Measurements from ENCODE around the gene ACY1. TPM values are rescaled to one million over a fixed set of nuclear protein-coding genes. Genes with fewer than 3 reads are reported as not detected.
A peak's percentile ranks its signal among the peaks of the same experiment; 100 is the strongest.

Gene ACY1
- total and polyA plus RNA-seq, 4 donors, result 69.5 to 274 (median 238) TPM

GRCh38 chr3:52013802-52014598 lies 30.7 kb downstream of the ACY1 start:
- no peak for TF ChIP-seq GABPA (IDR thresholded peaks at IDR 0.05 in 1 of 2, conservative IDR thresholded peaks at IDR 0.05 in 1 of 2)
- no peak for TF ChIP-seq ATF3 (IDR thresholded peaks at IDR 0.05)
- no peak for TF ChIP-seq HNF4G (IDR thresholded peaks at IDR 0.05)
- H3K27me3 ChIP-seq (ENCODE audit: control insufficient read depth in 4 of 4, insufficient read depth in 4 of 4, low read length in 3 of 4), result no peaks in the 10 kb centered on the region
- no peaks in the 10 kb centered on the region for H3K4me1 ChIP-seq (ENCODE audit: control insufficient read depth in 4 of 4, insufficient read depth in 4 of 4, low read length in 3 of 4)
- H3K9me3 ChIP-seq (ENCODE audit: control insufficient read depth in 4 of 4, low read length in 3 of 4), result no peaks in the 10 kb centered on the region
- no peak overlapping the region for H3K4me3 ChIP-seq (ENCODE audit: low read depth in 1 of 3, low read length in 3 of 3)
- no peak overlapping the region for H3K9ac ChIP-seq (ENCODE audit: low read depth in 1 of 2, low read length in 2 of 2)
- no peaks in the 10 kb centered on the region for H3K36me3 ChIP-seq (ENCODE audit: control insufficient read depth in 4 of 4, insufficient read depth in 3 of 4, low read depth in 1 of 4, low read length in 3 of 4)
- DNase-seq (ENCODE audit: low spot score), result no peak
- 87% methylated on average over 6 of the region's 6 CpGs for WGBS
- H3K27ac ChIP-seq (ENCODE audit: low read depth in 1 of 2, low read length in 2 of 2), result no peak overlapping the region

GRCh38 chr3:52014613-52015012 lies 31.3 kb downstream of the ACY1 start:
- 76% methylated on average over 8 of the region's 8 CpGs for WGBS
- TF ChIP-seq SP1 (IDR thresholded peaks at IDR 0.05) (no peak), MAX (IDR thresholded peaks at IDR 0.05) (no peak), RAD21 (IDR thresholded peaks at IDR 0.05) (peak in 1 of 2 donors; percentile 48), HNF4A (conservative IDR thresholded peaks at IDR 0.05) (no peak), ATF3 (IDR thresholded peaks at IDR 0.05) (no peak), EGR1 (IDR thresholded peaks at IDR 0.05; ENCODE audit: low read depth in 2 of 2) (no peak)
- no peak overlapping the region for H3K4me3 ChIP-seq (ENCODE audit: low read depth in 1 of 3, low read length in 3 of 3)
- DNase-seq (ENCODE audit: low spot score), result no peak
- H3K9ac ChIP-seq (ENCODE audit: low read depth in 1 of 2, low read length in 2 of 2), result no peak overlapping the region
- H3K27ac ChIP-seq (ENCODE audit: low read depth in 1 of 2, low read length in 2 of 2), result no peak overlapping the region
- H3K27me3 ChIP-seq (ENCODE audit: control insufficient read depth in 4 of 4, insufficient read depth in 4 of 4, low read length in 3 of 4), result no peaks in the 10 kb centered on the region
- H3K9me3 ChIP-seq (ENCODE audit: control insufficient read depth in 4 of 4, low read length in 3 of 4), result no peaks in the 10 kb centered on the region
- H3K36me3 ChIP-seq (ENCODE audit: control insufficient read depth in 4 of 4, insufficient read depth in 3 of 4, low read depth in 1 of 4, low read length in 3 of 4), result no peaks in the 10 kb centered on the region
- no peaks in the 10 kb centered on the region for H3K4me1 ChIP-seq (ENCODE audit: control insufficient read depth in 4 of 4, insufficient read depth in 4 of 4, low read length in 3 of 4)

GRCh38 chr3:52015438-52016228 lies 32.3 kb downstream of the ACY1 start:
- Histone ChIP-seq H3K4me1 (ENCODE audit: control insufficient read depth in 4 of 4, insufficient read depth in 4 of 4, low read length in 3 of 4) (peaks cover 0 to 3% (median 0%) of the 10 kb centered on the region in 4 donors), H3K27ac (ENCODE audit: low read depth in 1 of 2, low read length in 2 of 2) (no peak overlapping the region)
- TF ChIP-seq JUND (IDR thresholded peaks at IDR 0.05) (no peak), NR2F2 (IDR thresholded peaks at IDR 0.05) (no peak), ATF3 (IDR thresholded peaks at IDR 0.05) (no peak), TAF1 (conservative IDR thresholded peaks at IDR 0.05) (no peak), HNF4A (conservative IDR thresholded peaks at IDR 0.05) (no peak), REST (IDR thresholded peaks at IDR 0.05) (no peak), GABPA (IDR thresholded peaks at IDR 0.05 in 1 of 2, conservative IDR thresholded peaks at IDR 0.05 in 1 of 2) (no peak), RAD21 (IDR thresholded peaks at IDR 0.05) (no peak), HNF4G (IDR thresholded peaks at IDR 0.05) (no peak), ZBTB33 (IDR thresholded peaks at IDR 0.05) (no peak), YY1 (IDR thresholded peaks at IDR 0.05) (no peak), EGR1 (IDR thresholded peaks at IDR 0.05; ENCODE audit: low read depth in 2 of 2) (no peak), FOXA2 (IDR thresholded peaks at IDR 0.05) (no peak), RXRA (IDR thresholded peaks at IDR 0.05) (no peak), FOXA1 (IDR thresholded peaks at IDR 0.05) (no peak), MAX (IDR thresholded peaks at IDR 0.05) (no peak)

More at GRCh38 chr3:52015438-52016228, 32.3 kb downstream of the ACY1 start:
- Histone ChIP-seq H3K9me3 (ENCODE audit: control insufficient read depth in 4 of 4, low read length in 3 of 4) (no peaks in the 10 kb centered on the region), H3K9ac (ENCODE audit: low read depth in 1 of 2, low read length in 2 of 2) (no peak overlapping the region), H3K36me3 (ENCODE audit: control insufficient read depth in 4 of 4, insufficient read depth in 3 of 4, low read depth in 1 of 4, low read length in 3 of 4) (no peaks in the 10 kb centered on the region), H3K4me3 (ENCODE audit: low read depth in 1 of 3, low read length in 3 of 3) (no peak overlapping the region), H3K27me3 (ENCODE audit: control insufficient read depth in 4 of 4, insufficient read depth in 4 of 4, low read length in 3 of 4) (no peaks in the 10 kb centered on the region)
- no peak for DNase-seq (ENCODE audit: low spot score)
- 87% methylated on average over 13 of the region's 13 CpGs for WGBS
